ENCODE results near the gene CARNS1. TPM values are rescaled to one million over a fixed set of nuclear protein-coding genes. Genes with fewer than 3 reads are reported as not detected.
A peak's percentile ranks its signal among the peaks of the same experiment; 100 is the strongest.

The CARNS1 gene
- total RNA-seq, 4 donors from 2014 or later = 0.27 to 4.4 (median 0.43) TPM

- intact Hi-C loops (cut with DNase I; ENCODE audit: low total_unique reads) = no loop called here
- peak overlapping the region in 1 of 4 donors; percentile 91 for H3K27ac ChIP-seq
- 91% methylated on average over 21 of the region's 21 CpGs; no CpG with 5 or more reads in 1 of the 2 donors for WGBS, 2 donors (ENCODE audit: low coverage in 1 of 2)
- H3K27me3 ChIP-seq = peaks cover 10% of the 10 kb centered on the region
- in situ Hi-C loops (cut with MboI; ENCODE audit: low pct_ligation_motif_present in 1 of 4, low pct_unique_long_range_greater_than_20kb in 1 of 4, low sequenced_read_pairs in 3 of 4) = no loop called here
- TF ChIP-seq POLR2AphosphoS5 (IDR thresholded peaks at IDR 0.05) (no peak), EP300 (IDR thresholded peaks at IDR 0.05; ENCODE audit: low read depth) (no peak), POLR2A (IDR thresholded peaks at IDR 0.05) (no peak), CTCF (IDR thresholded peaks at IDR 0.05) (no peak)
- DNase-seq = no peak
- H3K4me1 ChIP-seq = peaks cover 13 to 42% (median 29%) of the 10 kb centered on the region in 4 donors
- no peaks in the 10 kb centered on the region for H3K36me3 ChIP-seq
- H3K9me3 ChIP-seq = no peaks in the 10 kb centered on the region
- no peak overlapping the region for H3K4me3 ChIP-seq
Observed at GRCh38 chr11:67419325-67420049, 4.0 kb downstream of the CARNS1 start.

- peak overlapping the region in 3 of 4 donors; percentile 52 to 79 (median 58) for H3K4me3 ChIP-seq
- H3K27me3 ChIP-seq = peaks cover 3% of the 10 kb centered on the region
- peaks cover 13 to 37% (median 23%) of the 10 kb centered on the region in 4 donors for H3K4me1 ChIP-seq
- H3K27ac ChIP-seq = peak overlapping the region; percentile 88 to 97 (median 93)
- DNase-seq = no peak
- TF ChIP-seq EP300 (IDR thresholded peaks at IDR 0.05; ENCODE audit: low read depth) (no peak), POLR2AphosphoS5 (IDR thresholded peaks at IDR 0.05) (no peak), POLR2A (IDR thresholded peaks at IDR 0.05) (no peak), CTCF (IDR thresholded peaks at IDR 0.05) (no peak)
- no peaks in the 10 kb centered on the region for H3K36me3 ChIP-seq
- WGBS, 2 donors (ENCODE audit: low coverage in 1 of 2) = 38% methylated on average over 12 of the region's 15 CpGs; no CpG with 5 or more reads in 1 of the 2 donors
- no peaks in the 10 kb centered on the region for H3K9me3 ChIP-seq
- intact Hi-C loops (cut with DNase I; ENCODE audit: low total_unique reads) (no loop called here), in situ Hi-C loops (cut with MboI; ENCODE audit: low pct_ligation_motif_present in 1 of 4, low pct_unique_long_range_greater_than_20kb in 1 of 4, low sequenced_read_pairs in 3 of 4) (no loop called here)
Observed at GRCh38 chr11:67420147-67420645, 4.7 kb downstream of the CARNS1 start.

- 1% methylated on average over 60 of the region's 97 CpGs; no CpG with 5 or more reads in 1 of the 2 donors for WGBS, 2 donors (ENCODE audit: low coverage in 1 of 2)
- Histone ChIP-seq H3K27me3 (no peaks in the 10 kb centered on the region), H3K4me1 (peaks cover 13 to 30% (median 18%) of the 10 kb centered on the region in 4 donors), H3K27ac (peak overlapping the region; percentile 88 to 97 (median 93)), H3K36me3 (no peaks in the 10 kb centered on the region), H3K4me3 (peak overlapping the region; percentile 38 to 79 (median 55)), H3K9me3 (no peaks in the 10 kb centered on the region)
- intact Hi-C loops (cut with DNase I; ENCODE audit: low total_unique reads) = no loop called here
- in situ Hi-C loops (cut with MboI; ENCODE audit: low pct_ligation_motif_present in 1 of 4, low pct_unique_long_range_greater_than_20kb in 1 of 4, low sequenced_read_pairs in 3 of 4) = no loop called here
- DNase-seq = peak; percentile 99
- no peak for TF ChIP-seq CTCF (IDR thresholded peaks at IDR 0.05)
- TF ChIP-seq POLR2A (IDR thresholded peaks at IDR 0.05) = peak; percentile 20
- TF ChIP-seq POLR2AphosphoS5 (IDR thresholded peaks at IDR 0.05) = peak; percentile 73 to 77 (median 75)
Observed at GRCh38 chr11:67420646-67421429, 5.4 kb downstream of the CARNS1 start.

- peak overlapping the region in 3 of 4 donors; percentile 52 to 79 (median 58) for H3K4me3 ChIP-seq
- H3K36me3 ChIP-seq = no peaks in the 10 kb centered on the region
- no peaks in the 10 kb centered on the region for H3K27me3 ChIP-seq
- WGBS, 2 donors (ENCODE audit: low coverage in 1 of 2) = 66 to 85% methylated on average over 5 to 22 of the region's 22 CpGs
- H3K4me1 ChIP-seq = peaks cover 13 to 23% (median 14%) of the 10 kb centered on the region in 4 donors
- in situ Hi-C loops (cut with MboI; ENCODE audit: low pct_ligation_motif_present in 1 of 4, low pct_unique_long_range_greater_than_20kb in 1 of 4, low sequenced_read_pairs in 3 of 4) (no loop called here), intact Hi-C loops (cut with DNase I; ENCODE audit: low total_unique reads) (no loop called here)
- no peaks in the 10 kb centered on the region for H3K9me3 ChIP-seq
- TF ChIP-seq EP300 (IDR thresholded peaks at IDR 0.05; ENCODE audit: low read depth) = no peak
- TF ChIP-seq CTCF (IDR thresholded peaks at IDR 0.05) = no peak
- TF ChIP-seq POLR2AphosphoS5 (IDR thresholded peaks at IDR 0.05) = no peak
- no peak for TF ChIP-seq POLR2A (IDR thresholded peaks at IDR 0.05)
- H3K27ac ChIP-seq = peak overlapping the region; percentile 88 to 97 (median 93)
- no peak for DNase-seq
Observed at GRCh38 chr11:67421430-67422031, 6.1 kb downstream of the CARNS1 start.
